Mammary epithelial cell (primary cell): ENCODE data around the gene KLK6.

ENCODE experiments used
- CTCF ChIP-seq, 2 donors: IDR thresholded peaks in 1 of 2; conservative IDR thresholded peaks in 1 of 2; 2 replicates each; pipeline ENCODE4 v1.5.1; 2011 to 2012; ENCODE audit warnings: inconsistent platforms in 2 of 2, low read length in 2 of 2, mild to moderate bottlenecking in 2 of 2, control low read depth in 1 of 2, low read depth in 1 of 2; ENCODE audit not compliant: insufficient read depth in 1 of 2; ENCODE audit errors: extremely low read depth in 1 of 2
- EZH2 ChIP-seq: IDR thresholded peaks from 2 replicates; pipeline ENCODE4 v1.6.1; 2012; ENCODE audit warnings: low read length, inconsistent platforms, borderline replicate concordance

- no peak for TF ChIP-seq CTCF (conservative IDR thresholded peaks at IDR 0.05 in 1 of 2, IDR thresholded peaks at IDR 0.05 in 1 of 2; ENCODE audit: extremely low read depth in 1 of 2, insufficient read depth in 1 of 2, low read depth in 1 of 2, low read length in 2 of 2)
- TF ChIP-seq EZH2 = no peak
These were observed 29.3 kb upstream of the KLK6 start for GRCh38 chr19:50998686-50999085.
